Measurements from ENCODE around the gene ACTL7A. TPM values are rescaled to one million over a fixed set of nuclear protein-coding genes. Genes with fewer than 3 reads are reported as not detected.

ACTL7A gene
- total and polyA plus RNA-seq, 9 donors: not detected

DNA sequence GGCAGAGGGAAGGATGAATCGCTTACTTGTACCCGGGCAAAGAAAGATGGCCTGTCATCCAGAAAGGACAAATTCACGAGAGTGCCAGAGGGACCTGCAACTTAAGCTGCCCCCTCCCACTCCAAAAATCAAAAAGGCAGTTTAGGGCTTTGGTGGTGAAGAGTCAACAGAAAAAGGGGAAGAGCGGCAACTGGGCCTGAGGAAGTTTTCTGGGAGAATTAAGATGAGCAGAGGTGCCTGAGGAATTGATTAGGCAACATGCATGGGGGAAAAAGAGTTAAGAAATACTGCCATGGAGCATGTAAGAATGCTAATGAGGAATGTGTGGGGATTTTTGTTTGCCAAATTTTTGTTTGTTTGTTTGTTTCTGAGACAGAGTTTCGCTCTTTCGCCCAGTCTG is 4.5 kb upstream of the ACTL7A start:
- no peaks in the 10 kb centered on the region for H3K9me3 ChIP-seq (replicated peaks; ENCODE audit: control insufficient read depth, low read depth, low read length)
- no peaks in the 10 kb centered on the region for H3K36me3 ChIP-seq (ENCODE audit: control insufficient read depth, insufficient read depth, low read length)
- no peaks in the 10 kb centered on the region for H3K4me1 ChIP-seq (ENCODE audit: control insufficient read depth, insufficient read depth, low read length)
- H3K27ac ChIP-seq (ENCODE audit: low read length): no peak overlapping the region
- 87% methylated on average over 1 of the region's 6 CpGs for WGBS (ENCODE audit: insufficient coverage)
- no peaks in the 10 kb centered on the region for H3K27me3 ChIP-seq (ENCODE audit: control insufficient read depth, insufficient read depth, low read length)
- DNase-seq: no peak
- H3K4me3 ChIP-seq (ENCODE audit: low read length): no peak overlapping the region

DNA sequence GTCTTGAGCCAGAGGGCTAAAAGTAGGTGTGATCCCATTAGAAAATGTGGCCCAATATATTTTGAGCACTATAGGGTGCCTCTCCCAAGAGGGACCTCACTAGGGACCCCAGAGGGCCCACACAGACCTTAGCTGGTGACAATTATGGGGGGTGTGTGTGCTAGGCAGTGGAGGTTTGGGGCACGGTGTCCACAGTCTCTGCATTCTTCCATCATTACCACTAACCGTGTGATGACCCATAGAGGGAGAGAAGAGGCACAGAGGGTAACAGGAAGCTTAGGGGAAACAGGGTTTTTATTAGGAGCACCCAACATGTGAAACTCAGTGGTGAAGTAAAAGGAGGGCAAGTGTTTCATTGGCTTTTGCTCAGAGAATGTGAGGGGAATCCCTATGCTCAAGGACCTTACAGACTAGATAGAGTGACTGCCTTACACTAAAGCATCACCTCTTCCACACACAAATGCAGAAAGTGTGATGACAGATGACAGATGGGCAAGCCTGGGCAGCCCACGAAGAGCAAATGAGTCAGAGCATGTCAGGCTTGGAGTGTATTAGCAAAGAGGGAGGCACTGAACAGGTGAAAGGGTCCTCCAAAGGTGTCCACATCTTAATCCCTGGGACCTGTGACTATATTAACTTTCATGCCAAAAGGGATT is 2.5 kb upstream of the ACTL7A start:
- WGBS (ENCODE audit: insufficient coverage): 40% methylated on average over 1 of the region's 3 CpGs
- H3K27ac ChIP-seq (ENCODE audit: low read length): no peak overlapping the region
- H3K9me3 ChIP-seq (replicated peaks; ENCODE audit: control insufficient read depth, low read depth, low read length): no peaks in the 10 kb centered on the region
- no peaks in the 10 kb centered on the region for H3K36me3 ChIP-seq (ENCODE audit: control insufficient read depth, insufficient read depth, low read length)
- H3K4me1 ChIP-seq (ENCODE audit: control insufficient read depth, insufficient read depth, low read length): no peaks in the 10 kb centered on the region
- no peak overlapping the region for H3K4me3 ChIP-seq (ENCODE audit: low read length)
- no peaks in the 10 kb centered on the region for H3K27me3 ChIP-seq (ENCODE audit: control insufficient read depth, insufficient read depth, low read length)
- no peak for DNase-seq

DNA sequence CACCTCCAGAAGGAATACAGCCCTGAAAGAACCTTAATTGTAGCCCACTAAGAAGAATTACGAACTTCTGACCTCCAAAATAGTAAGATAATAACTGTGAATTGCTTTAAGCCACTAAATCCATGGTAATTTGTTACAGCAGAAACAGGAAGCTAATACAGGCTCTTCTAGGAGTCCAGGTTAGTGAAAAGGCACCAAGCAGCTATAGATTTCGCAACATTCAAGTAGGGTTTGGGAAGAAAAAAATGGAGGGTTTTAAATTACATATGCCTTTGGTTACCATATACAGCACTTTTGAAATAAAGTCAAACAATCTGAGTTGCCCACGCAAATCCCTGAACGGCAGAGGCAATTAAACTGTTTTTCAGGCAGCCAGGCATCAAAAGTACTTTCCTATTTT is 1.7 kb upstream of the ACTL7A start:
- Histone ChIP-seq H3K4me3 (ENCODE audit: low read length) (no peak overlapping the region), H3K27ac (ENCODE audit: low read length) (no peak overlapping the region), H3K36me3 (ENCODE audit: control insufficient read depth, insufficient read depth, low read length) (no peaks in the 10 kb centered on the region), H3K9me3 (replicated peaks; ENCODE audit: control insufficient read depth, low read depth, low read length) (no peaks in the 10 kb centered on the region), H3K4me1 (ENCODE audit: control insufficient read depth, insufficient read depth, low read length) (no peaks in the 10 kb centered on the region), H3K27me3 (ENCODE audit: control insufficient read depth, insufficient read depth, low read length) (no peaks in the 10 kb centered on the region)
- no peak for DNase-seq
- WGBS (ENCODE audit: insufficient coverage): 89% methylated on average over 2 of the region's 4 CpGs

DNA sequence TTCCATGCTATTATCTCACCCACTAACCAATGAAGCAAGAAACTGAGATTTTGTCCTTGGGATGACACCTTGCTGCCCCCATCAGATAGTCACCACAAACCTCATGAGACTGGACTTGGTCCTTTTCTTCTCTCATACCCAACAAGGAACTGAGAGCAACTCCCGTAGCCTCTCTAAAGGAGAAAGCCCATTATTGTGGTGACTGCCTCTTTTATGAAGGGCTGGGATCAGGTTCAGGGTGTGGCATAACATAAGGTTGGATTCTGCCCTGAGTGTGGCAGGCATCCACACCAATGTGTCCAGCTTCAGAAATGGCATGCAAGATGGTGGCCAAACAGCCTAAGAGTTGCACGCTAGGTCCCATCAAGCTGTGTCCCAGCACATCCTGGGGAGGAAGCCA is 1.3 kb upstream of the ACTL7A start:
- H3K36me3 ChIP-seq (ENCODE audit: control insufficient read depth, insufficient read depth, low read length): no peaks in the 10 kb centered on the region
- no peaks in the 10 kb centered on the region for H3K27me3 ChIP-seq (ENCODE audit: control insufficient read depth, insufficient read depth, low read length)
- no peaks in the 10 kb centered on the region for H3K9me3 ChIP-seq (replicated peaks; ENCODE audit: control insufficient read depth, low read depth, low read length)
- H3K4me1 ChIP-seq (ENCODE audit: control insufficient read depth, insufficient read depth, low read length): no peaks in the 10 kb centered on the region
- no peak overlapping the region for H3K27ac ChIP-seq (ENCODE audit: low read length)
- H3K4me3 ChIP-seq (ENCODE audit: low read length): no peak overlapping the region
- DNase-seq: no peak
- 82% methylated on average over 1 of the region's 2 CpGs for WGBS (ENCODE audit: insufficient coverage)

DNA sequence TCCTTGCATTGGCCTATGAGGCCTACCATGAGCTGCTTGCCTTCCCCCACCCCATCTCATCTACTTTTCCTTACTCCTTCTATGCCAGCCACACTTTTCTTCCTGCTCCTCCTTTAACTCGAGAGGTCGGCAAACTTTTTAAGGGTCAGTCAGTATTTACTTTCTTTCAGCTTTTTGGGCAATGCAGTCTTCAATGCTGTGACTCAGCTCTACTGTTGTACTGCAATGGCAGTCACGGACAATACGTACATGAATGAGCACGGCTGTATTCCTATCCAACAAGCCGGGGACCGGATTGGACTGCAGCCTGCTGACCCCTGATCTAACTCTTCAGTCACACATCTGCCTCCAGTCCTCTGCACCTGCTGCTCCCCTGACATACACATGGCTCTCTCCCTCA is 602 bp upstream of the ACTL7A start:
- H3K27me3 ChIP-seq (ENCODE audit: control insufficient read depth, insufficient read depth, low read length): no peaks in the 10 kb centered on the region
- no peak for DNase-seq
- H3K27ac ChIP-seq (ENCODE audit: low read length): no peak overlapping the region
- WGBS (ENCODE audit: insufficient coverage): 76% methylated on average over 7 of the region's 7 CpGs
- H3K4me3 ChIP-seq (ENCODE audit: low read length): no peak overlapping the region
- H3K9me3 ChIP-seq (replicated peaks; ENCODE audit: control insufficient read depth, low read depth, low read length): no peaks in the 10 kb centered on the region
- H3K36me3 ChIP-seq (ENCODE audit: control insufficient read depth, insufficient read depth, low read length): no peaks in the 10 kb centered on the region
- H3K4me1 ChIP-seq (ENCODE audit: control insufficient read depth, insufficient read depth, low read length): no peaks in the 10 kb centered on the region

DNA sequence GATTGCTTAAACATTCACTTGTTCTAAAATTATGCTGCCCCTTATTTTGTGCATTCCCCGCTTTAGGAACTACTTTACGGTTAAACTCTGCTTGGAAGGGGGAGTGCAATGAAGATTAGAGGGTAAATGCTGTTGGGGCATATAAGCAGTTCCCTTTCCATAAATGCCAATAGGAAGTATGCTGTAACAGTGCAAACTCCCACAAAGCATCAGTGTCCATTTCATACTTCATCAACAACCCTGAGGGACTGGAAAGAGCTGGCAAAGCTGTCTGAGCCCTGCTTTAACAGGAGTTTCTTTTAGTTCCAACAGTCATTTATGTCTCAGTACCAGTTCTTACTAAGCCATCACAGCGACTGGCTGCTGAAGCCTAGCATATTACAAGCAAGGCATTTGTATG is 1.8 kb downstream of the ACTL7A start:
- no peak overlapping the region for H3K4me3 ChIP-seq (ENCODE audit: low read length)
- H3K9me3 ChIP-seq (replicated peaks; ENCODE audit: control insufficient read depth, low read depth, low read length): no peaks in the 10 kb centered on the region
- no peaks in the 10 kb centered on the region for H3K4me1 ChIP-seq (ENCODE audit: control insufficient read depth, insufficient read depth, low read length)
- no peak overlapping the region for H3K27ac ChIP-seq (ENCODE audit: low read length)
- peaks cover 6% of the 10 kb centered on the region for H3K36me3 ChIP-seq (ENCODE audit: control insufficient read depth, insufficient read depth, low read length)
- DNase-seq: no peak
- H3K27me3 ChIP-seq (ENCODE audit: control insufficient read depth, insufficient read depth, low read length): no peaks in the 10 kb centered on the region
- WGBS (ENCODE audit: insufficient coverage): no CpG with 5 or more reads among the region's 3 CpGs

DNA sequence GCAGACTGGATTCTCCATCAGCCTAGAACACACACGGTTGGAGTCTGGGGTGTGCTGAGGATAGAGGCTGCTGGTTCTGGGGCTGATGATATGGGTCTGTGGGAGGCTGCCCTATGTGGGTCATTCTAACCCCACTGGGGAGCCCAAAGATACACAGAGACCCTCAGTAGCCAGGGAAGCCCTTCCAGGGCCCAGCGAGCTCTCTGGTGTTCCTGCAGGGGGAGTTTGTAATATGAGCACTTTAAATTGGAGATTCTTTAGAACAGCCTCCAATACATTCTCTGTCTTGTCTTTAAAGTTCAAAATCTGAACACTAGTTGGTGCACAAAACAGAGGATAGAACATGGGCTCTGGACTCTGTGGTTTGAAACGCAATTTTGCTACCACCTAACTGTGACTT is 2.4 kb downstream of the ACTL7A start:
- no peaks in the 10 kb centered on the region for H3K9me3 ChIP-seq (replicated peaks; ENCODE audit: control insufficient read depth, low read depth, low read length)
- no peaks in the 10 kb centered on the region for H3K27me3 ChIP-seq (ENCODE audit: control insufficient read depth, insufficient read depth, low read length)
- H3K36me3 ChIP-seq (ENCODE audit: control insufficient read depth, insufficient read depth, low read length): peaks cover 8% of the 10 kb centered on the region
- no peak overlapping the region for H3K27ac ChIP-seq (ENCODE audit: low read length)
- no peaks in the 10 kb centered on the region for H3K4me1 ChIP-seq (ENCODE audit: control insufficient read depth, insufficient read depth, low read length)
- no peak overlapping the region for H3K4me3 ChIP-seq (ENCODE audit: low read length)
- DNase-seq: no peak
- WGBS (ENCODE audit: insufficient coverage): 67% methylated on average over 1 of the region's 3 CpGs

DNA sequence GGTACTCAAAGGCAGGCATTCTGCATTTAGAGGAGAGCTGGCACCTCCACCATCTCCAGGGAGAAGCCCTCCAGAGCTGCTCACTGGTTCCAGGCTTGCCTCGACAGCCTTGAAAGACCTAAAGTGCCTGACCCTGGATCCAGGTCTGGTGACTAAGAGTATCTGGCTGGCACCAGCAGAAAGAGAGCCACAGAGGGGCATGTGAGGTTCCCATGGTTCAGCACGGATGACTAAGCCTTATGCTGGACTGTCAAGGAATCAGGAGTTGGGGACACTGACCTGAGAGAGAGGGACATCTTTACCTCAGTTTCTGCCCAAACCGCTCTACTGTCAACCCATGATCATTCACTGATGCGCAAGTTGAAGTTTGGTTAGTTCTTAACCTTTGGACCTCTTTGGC is 3.0 kb downstream of the ACTL7A start:
- Histone ChIP-seq H3K9me3 (replicated peaks; ENCODE audit: control insufficient read depth, low read depth, low read length) (no peaks in the 10 kb centered on the region), H3K27me3 (ENCODE audit: control insufficient read depth, insufficient read depth, low read length) (no peaks in the 10 kb centered on the region), H3K4me1 (ENCODE audit: control insufficient read depth, insufficient read depth, low read length) (no peaks in the 10 kb centered on the region), H3K4me3 (ENCODE audit: low read length) (no peak overlapping the region), H3K27ac (ENCODE audit: low read length) (no peak overlapping the region), H3K36me3 (ENCODE audit: control insufficient read depth, insufficient read depth, low read length) (peaks cover 11% of the 10 kb centered on the region)
- DNase-seq: no peak
- 100% methylated on average over 2 of the region's 4 CpGs for WGBS (ENCODE audit: insufficient coverage)

DNA sequence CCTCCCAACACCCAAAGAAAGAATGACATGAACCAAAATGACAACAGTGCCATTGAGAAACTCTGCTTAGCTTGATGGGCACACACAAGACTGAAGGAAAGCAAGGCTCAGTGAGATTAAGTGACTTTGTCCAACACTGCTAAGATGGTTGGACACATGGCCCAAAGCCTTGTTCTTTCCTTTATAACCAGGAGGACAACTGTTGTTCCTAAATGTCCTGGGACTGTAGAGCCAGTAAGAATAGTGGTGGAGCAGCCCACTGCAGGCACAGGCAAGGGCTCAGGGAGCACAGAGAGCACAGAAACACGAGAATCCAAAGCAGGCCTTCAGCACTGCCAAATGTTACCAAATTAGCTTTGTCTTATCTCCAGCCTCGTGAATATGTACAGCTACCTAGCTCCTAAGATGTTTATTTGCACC is 3.9 kb downstream of the ACTL7A start:
- WGBS (ENCODE audit: insufficient coverage): no CpG with 5 or more reads among the region's 2 CpGs
- Histone ChIP-seq H3K27ac (ENCODE audit: low read length) (no peak overlapping the region), H3K36me3 (ENCODE audit: control insufficient read depth, insufficient read depth, low read length) (peaks cover 14% of the 10 kb centered on the region), H3K4me3 (ENCODE audit: low read length) (no peak overlapping the region), H3K4me1 (ENCODE audit: control insufficient read depth, insufficient read depth, low read length) (no peaks in the 10 kb centered on the region), H3K9me3 (replicated peaks; ENCODE audit: control insufficient read depth, low read depth, low read length) (no peaks in the 10 kb centered on the region), H3K27me3 (ENCODE audit: control insufficient read depth, insufficient read depth, low read length) (no peaks in the 10 kb centered on the region)
- no peak for DNase-seq

DNA sequence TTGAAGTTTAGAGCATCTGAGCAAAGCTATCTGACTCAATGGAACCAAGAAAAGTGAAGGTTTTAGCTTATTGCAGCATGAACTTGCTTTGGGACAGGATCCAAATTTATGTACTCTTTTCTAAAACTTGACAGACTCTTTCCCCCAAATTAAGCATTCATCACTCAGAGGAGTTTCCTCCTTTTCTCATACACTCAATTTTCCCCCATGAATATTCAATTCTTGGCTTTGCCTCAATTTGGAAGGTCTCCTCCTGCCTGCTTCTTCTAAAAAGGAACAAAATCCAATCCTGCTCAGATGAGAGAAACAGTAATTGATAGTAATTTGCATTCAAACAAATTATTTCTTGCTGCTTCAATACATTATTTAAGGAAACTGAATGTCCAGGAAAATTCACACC is 5.0 kb downstream of the ACTL7A start:
- no peak overlapping the region for H3K27ac ChIP-seq (ENCODE audit: low read length)
- H3K27me3 ChIP-seq (ENCODE audit: control insufficient read depth, insufficient read depth, low read length): no peaks in the 10 kb centered on the region
- no peak for DNase-seq
- H3K9me3 ChIP-seq (replicated peaks; ENCODE audit: control insufficient read depth, low read depth, low read length): peaks cover 4% of the 10 kb centered on the region
- H3K36me3 ChIP-seq (ENCODE audit: control insufficient read depth, insufficient read depth, low read length): peaks cover 24% of the 10 kb centered on the region
- no peaks in the 10 kb centered on the region for H3K4me1 ChIP-seq (ENCODE audit: control insufficient read depth, insufficient read depth, low read length)
- H3K4me3 ChIP-seq (ENCODE audit: low read length): no peak overlapping the region

DNA sequence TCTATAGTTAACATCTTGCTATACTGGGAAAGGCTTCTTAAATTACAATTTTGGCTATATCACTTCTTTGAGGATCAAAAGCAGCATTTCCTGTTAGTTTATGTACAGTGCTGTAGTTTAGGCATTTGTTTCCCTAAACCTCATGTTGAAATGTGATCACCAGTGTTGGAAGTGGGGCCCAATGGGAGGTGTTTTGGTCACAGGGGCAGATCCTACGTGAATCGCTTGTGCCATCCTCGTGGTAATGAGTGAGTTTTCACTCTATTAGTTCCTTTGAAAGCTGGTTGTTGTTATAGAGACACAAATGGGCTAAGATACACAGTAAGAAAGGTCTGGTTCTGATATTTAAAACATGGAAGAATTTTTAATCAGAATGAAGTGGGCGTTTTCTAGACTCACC is 5.8 kb downstream of the ACTL7A start:
- Histone ChIP-seq H3K36me3 (ENCODE audit: control insufficient read depth, insufficient read depth, low read length) (peaks cover 24% of the 10 kb centered on the region), H3K9me3 (replicated peaks; ENCODE audit: control insufficient read depth, low read depth, low read length) (peaks cover 4% of the 10 kb centered on the region), H3K27me3 (ENCODE audit: control insufficient read depth, insufficient read depth, low read length) (no peaks in the 10 kb centered on the region), H3K4me1 (ENCODE audit: control insufficient read depth, insufficient read depth, low read length) (no peaks in the 10 kb centered on the region), H3K27ac (ENCODE audit: low read length) (no peak overlapping the region), H3K4me3 (ENCODE audit: low read length) (no peak overlapping the region)
- no peak for DNase-seq
- 65% methylated on average over 3 of the region's 4 CpGs for WGBS (ENCODE audit: insufficient coverage)

All from muscle of leg (tissue), 11 donors.